Endodermal cell (in vitro differentiated cells): Measurements from ENCODE around the gene KBTBD13. TPM values are rescaled to one million over a fixed set of nuclear protein-coding genes. Genes with fewer than 3 reads are reported as not detected.

Experiments used
- DNase-seq: peaks from one replicate; pipeline ENCODE4 v3.0.0-alpha.2; 2017
- H3K27ac ChIP-seq: 2 replicates; pipeline ENCODE4 v1.5.1; 2013; ENCODE audit warnings: mild to moderate bottlenecking, low read depth, low read length, moderate library complexity
- H3K27me3 ChIP-seq: 2 replicates; pipeline ENCODE4 v1.6.1; 2013; ENCODE audit warnings: mild to moderate bottlenecking, low read length, moderate library complexity; ENCODE audit not compliant: insufficient read depth, control insufficient read depth, poor library complexity, severe bottlenecking
- H3K36me3 ChIP-seq: 2 replicates; pipeline ENCODE4 v1.7.0; 2013; ENCODE audit warnings: mild to moderate bottlenecking, low read length, moderate library complexity; ENCODE audit not compliant: control insufficient read depth, insufficient read depth
- H3K4me1 ChIP-seq: one replicate; pipeline ENCODE4 v1.7.0; 2013; ENCODE audit warnings: low read length; ENCODE audit not compliant: control insufficient read depth, insufficient read depth
- H3K4me3 ChIP-seq: 2 replicates; pipeline ENCODE4 v1.5.1; 2013; ENCODE audit warnings: mild to moderate bottlenecking, low read length, moderate library complexity
- H3K9ac ChIP-seq: 2 replicates; pipeline ENCODE4 v1.6.1; 2013; ENCODE audit warnings: mild to moderate bottlenecking, low read length, moderate library complexity; ENCODE audit not compliant: poor library complexity, severe bottlenecking; ENCODE audit errors: extremely low read depth
- H3K9me3 ChIP-seq: 2 replicates; pipeline ENCODE4 v1.6.1; 2013; ENCODE audit warnings: mild to moderate bottlenecking, low read length, moderate library complexity; ENCODE audit not compliant: control insufficient read depth
- H3K27ac Mint-ChIP-seq: 2 replicates; pipeline ENCODE4 v1.8.0; 2020; ENCODE audit warnings: mixed read lengths
- H3K27me3 Mint-ChIP-seq: 2 replicates; pipeline ENCODE4 v1.8.0; 2021; ENCODE audit warnings: mild to moderate bottlenecking, mixed read lengths; ENCODE audit not compliant: insufficient read depth
- H3K36me3 Mint-ChIP-seq: 2 replicates; pipeline ENCODE4 v1.8.0; 2020; ENCODE audit warnings: low read depth, mixed read lengths
- H3K4me1 Mint-ChIP-seq: 2 replicates; pipeline ENCODE4 v1.8.0; 2020; ENCODE audit warnings: mixed read lengths
- H3K4me3 Mint-ChIP-seq: 2 replicates; pipeline ENCODE4 v1.8.0; 2020; ENCODE audit warnings: mild to moderate bottlenecking, moderate library complexity, mixed read lengths
- H3K9me3 Mint-ChIP-seq: 2 replicates; pipeline ENCODE4 v1.8.0; 2020; ENCODE audit warnings: mild to moderate bottlenecking, mixed read lengths
- WGBS, 2 experiments: methylation state at CpG; one replicate each; pipeline versions ENCODE4 v1.1.5 to v1.1.7; 2013; ENCODE audit warnings: missing lambda C conversion rate in 2 of 2, mixed read lengths in 1 of 2; ENCODE audit not compliant: insufficient coverage in 1 of 2, insufficient read length in 1 of 2; 5-methylcytosine and 5-hydroxymethylcytosine counted together
- total RNA-seq, 2 donors: library from RNA; stranded (reverse); fragmentation: NEBNext Ultra II Directional in 1 of 2; extraction: Animal tissue kit (Norgen Biotek cat#: 25700) in 1 of 2; gene quantifications; 2 replicates in 1 of 2; 3 replicates in 1 of 2; pipeline ENCODE4 v1.2.1, GENCODE V29; 2021
- TF ChIP-seq, protein P1 (sequence below): fragments of 200-600 bp; sonication (generic); conservative IDR thresholded peaks from 2 replicates; pipeline ENCODE4 v1.5.0; 2021; ENCODE audit warnings: antibody characterized with exemption, mild to moderate bottlenecking

KBTBD13 gene
- total RNA-seq, 2 donors from 2014 or later = not detected

GRCh38 chr15:65083262-65083701 lies 6.7 kb downstream of the KBTBD13 start:
- WGBS, 2 experiments = 0 to 5% methylated on average over 4 to 7 of the region's 7 CpGs
- H3K4me3 Mint-ChIP-seq = peak overlapping the region; percentile 3
- H3K36me3 ChIP-seq = no peaks in the 10 kb centered on the region
- peaks cover 61% of the 10 kb centered on the region for H3K4me1 Mint-ChIP-seq
- peaks cover 57% of the 10 kb centered on the region for H3K27me3 Mint-ChIP-seq
- no peaks in the 10 kb centered on the region for H3K9me3 Mint-ChIP-seq
- peak overlapping the region; percentile 8 for H3K27ac Mint-ChIP-seq
- TF ChIP-seq, protein P1, sequence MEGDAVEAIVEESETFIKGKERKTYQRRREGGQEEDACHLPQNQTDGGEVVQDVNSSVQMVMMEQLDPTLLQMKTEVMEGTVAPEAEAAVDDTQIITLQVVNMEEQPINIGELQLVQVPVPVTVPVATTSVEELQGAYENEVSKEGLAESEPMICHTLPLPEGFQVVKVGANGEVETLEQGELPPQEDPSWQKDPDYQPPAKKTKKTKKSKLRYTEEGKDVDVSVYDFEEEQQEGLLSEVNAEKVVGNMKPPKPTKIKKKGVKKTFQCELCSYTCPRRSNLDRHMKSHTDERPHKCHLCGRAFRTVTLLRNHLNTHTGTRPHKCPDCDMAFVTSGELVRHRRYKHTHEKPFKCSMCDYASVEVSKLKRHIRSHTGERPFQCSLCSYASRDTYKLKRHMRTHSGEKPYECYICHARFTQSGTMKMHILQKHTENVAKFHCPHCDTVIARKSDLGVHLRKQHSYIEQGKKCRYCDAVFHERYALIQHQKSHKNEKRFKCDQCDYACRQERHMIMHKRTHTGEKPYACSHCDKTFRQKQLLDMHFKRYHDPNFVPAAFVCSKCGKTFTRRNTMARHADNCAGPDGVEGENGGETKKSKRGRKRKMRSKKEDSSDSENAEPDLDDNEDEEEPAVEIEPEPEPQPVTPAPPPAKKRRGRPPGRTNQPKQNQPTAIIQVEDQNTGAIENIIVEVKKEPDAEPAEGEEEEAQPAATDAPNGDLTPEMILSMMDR = peak; percentile 64
- no peaks in the 10 kb centered on the region for H3K27me3 ChIP-seq
- H3K36me3 Mint-ChIP-seq = no peaks in the 10 kb centered on the region
- no peak overlapping the region for H3K9ac ChIP-seq
- no peaks in the 10 kb centered on the region for H3K9me3 ChIP-seq
- peak overlapping the region; percentile 78 for H3K27ac ChIP-seq
- H3K4me3 ChIP-seq = no peak overlapping the region
- peaks cover 32% of the 10 kb centered on the region for H3K4me1 ChIP-seq
- DNase-seq = peak; percentile 82

DNA sequence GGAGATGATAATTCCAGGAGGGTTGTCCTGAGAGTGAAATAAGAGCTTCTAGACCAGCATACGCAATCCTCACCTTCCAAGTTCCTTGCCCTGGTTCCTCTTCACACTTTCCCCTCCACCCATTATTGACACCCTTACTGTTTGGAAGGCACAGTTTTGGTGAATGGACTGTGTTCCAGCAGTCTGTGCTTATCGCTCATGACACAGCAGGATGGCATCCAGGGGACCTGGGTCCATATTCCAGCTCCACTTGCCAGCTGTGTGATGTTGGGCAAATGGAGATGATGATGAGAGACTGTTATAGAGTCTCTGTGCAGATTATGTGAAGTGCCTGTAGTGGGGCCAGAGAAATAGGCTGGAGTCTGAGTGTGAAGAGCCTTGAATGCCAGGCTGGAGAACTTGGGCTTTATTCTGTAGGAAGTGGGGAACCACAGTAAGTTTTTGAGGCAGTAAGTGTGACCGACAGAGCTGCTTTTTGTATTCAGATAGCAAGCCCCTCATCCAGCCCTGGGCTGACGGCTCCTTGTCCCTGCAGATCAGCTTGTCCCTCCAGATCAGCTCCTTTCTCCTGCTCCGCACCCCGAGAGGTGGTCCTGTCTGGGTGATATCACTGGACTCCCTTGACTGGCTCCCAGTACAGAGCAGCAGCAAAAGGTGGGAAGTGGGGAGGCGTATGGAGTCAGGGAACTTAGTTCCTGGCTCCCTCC lies 8.1 kb downstream of the KBTBD13 start:
- Histone ChIP-seq H3K4me1 (peaks cover 40% of the 10 kb centered on the region), H3K27me3 (no peaks in the 10 kb centered on the region), H3K36me3 (no peaks in the 10 kb centered on the region), H3K9me3 (no peaks in the 10 kb centered on the region), H3K4me3 (no peak overlapping the region), H3K27ac (no peak overlapping the region), H3K9ac (no peak overlapping the region)
- Mint-ChIP-seq H3K27ac (no peak overlapping the region), H3K36me3 (no peaks in the 10 kb centered on the region), H3K4me1 (peaks cover 74% of the 10 kb centered on the region), H3K27me3 (peaks cover 43% of the 10 kb centered on the region), H3K4me3 (no peak overlapping the region), H3K9me3 (no peaks in the 10 kb centered on the region)
- TF ChIP-seq, protein P1 = no peak
- 89 to 94% methylated on average over 3 to 7 of the region's 7 CpGs for WGBS, 2 experiments
- DNase-seq = no peak

DNA sequence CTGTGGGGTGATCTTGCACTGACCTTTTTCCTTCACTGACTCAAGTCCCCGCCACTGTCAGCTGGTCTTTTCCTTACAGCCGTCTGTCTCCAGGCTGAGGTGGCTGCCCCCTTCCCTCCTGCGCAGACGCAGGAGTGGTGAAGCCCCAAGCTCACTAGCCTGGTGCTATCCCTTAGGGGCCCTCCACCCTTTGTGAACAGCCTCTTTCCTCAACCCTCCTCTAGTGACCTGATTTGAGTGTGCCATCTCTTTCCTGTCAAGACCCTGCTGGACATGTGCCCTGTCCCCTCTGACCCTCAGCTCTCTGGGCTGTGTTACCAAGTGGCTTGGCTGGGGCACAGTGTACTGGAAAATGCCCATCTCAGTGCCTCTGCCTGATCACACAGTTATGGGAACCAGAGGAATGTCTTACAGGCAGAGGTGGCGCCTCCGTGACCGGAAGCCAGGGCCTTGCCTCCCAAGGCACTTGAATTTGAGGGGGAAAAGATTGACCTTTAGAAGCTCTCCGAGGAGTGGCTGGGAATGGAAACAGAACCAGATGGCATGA lies 8.7 kb downstream of the KBTBD13 start:
- H3K36me3 Mint-ChIP-seq = no peaks in the 10 kb centered on the region
- no peak overlapping the region for H3K9ac ChIP-seq
- H3K9me3 Mint-ChIP-seq = no peaks in the 10 kb centered on the region
- 87 to 94% methylated on average over 5 to 8 of the region's 8 CpGs for WGBS, 2 experiments
- H3K27ac Mint-ChIP-seq = no peak overlapping the region
- no peak overlapping the region for H3K4me3 ChIP-seq
- no peaks in the 10 kb centered on the region for H3K36me3 ChIP-seq
- peak; percentile 44 for DNase-seq
- peaks cover 76% of the 10 kb centered on the region for H3K4me1 Mint-ChIP-seq
- peaks cover 41% of the 10 kb centered on the region for H3K27me3 Mint-ChIP-seq
- no peaks in the 10 kb centered on the region for H3K27me3 ChIP-seq
- peaks cover 40% of the 10 kb centered on the region for H3K4me1 ChIP-seq
- no peak overlapping the region for H3K27ac ChIP-seq
- no peak overlapping the region for H3K4me3 Mint-ChIP-seq
- H3K9me3 ChIP-seq = no peaks in the 10 kb centered on the region
- TF ChIP-seq, protein P1 = no peak
